OCI-LY1 (cell line): ENCODE measurements around the gene TUBGCP6.

ENCODE experiments used
- H2AFZ ChIP-seq: fragments of 200-600 bp; sonication (generic), shearing (Covaris generic); 2 replicates; pipeline ENCODE4 v1.6.0; 2014; ENCODE audit warnings: antibody characterized with exemption, mild to moderate bottlenecking, low read length
- H3F3A ChIP-seq: fragments of 200-600 bp; sonication (generic), shearing (Covaris generic); 2 replicates; pipeline ENCODE4 v1.6.0; 2014; ENCODE audit warnings: mild to moderate bottlenecking, antibody characterized with exemption, low read length, moderate library complexity; ENCODE audit not compliant: insufficient read depth
- H3K27ac ChIP-seq: fragments of 200-600 bp; sonication (generic); 2 replicates; pipeline ENCODE4 v1.5.1; 2014; ENCODE audit warnings: low read length, mixed run types, mild to moderate bottlenecking, low read depth; ENCODE audit not compliant: poor library complexity, severe bottlenecking
- H3K27me3 ChIP-seq: fragments of 200-600 bp; sonication (generic); 2 replicates; pipeline ENCODE4 v1.6.0; 2014; ENCODE audit warnings: antibody characterized with exemption, mild to moderate bottlenecking, low read length, moderate library complexity; ENCODE audit not compliant: insufficient read depth
- H3K36me3 ChIP-seq: fragments of 200-600 bp; sonication (generic); 2 replicates; pipeline ENCODE4 v1.6.1; 2014; ENCODE audit warnings: mild to moderate bottlenecking, antibody characterized with exemption, low read length, moderate library complexity, mixed read lengths; ENCODE audit not compliant: insufficient read depth
- H3K4me1 ChIP-seq: fragments of 200-600 bp; sonication (generic); 2 replicates; pipeline ENCODE4 v1.5.1; 2014; ENCODE audit warnings: mild to moderate bottlenecking, low read length, moderate library complexity; ENCODE audit not compliant: insufficient read depth, severe bottlenecking
- H3K4me2 ChIP-seq: fragments of 200-600 bp; sonication (generic), shearing (Covaris generic); 2 replicates; pipeline ENCODE4 v1.6.1; 2014; ENCODE audit warnings: low read length
- H3K4me3 ChIP-seq: fragments of 200-600 bp; sonication (generic); 2 replicates; pipeline ENCODE4 v1.5.1; 2014; ENCODE audit warnings: low read length, low read depth, mild to moderate bottlenecking, mixed read lengths; ENCODE audit not compliant: poor library complexity, severe bottlenecking
- H3K79me2 ChIP-seq: fragments of 200-600 bp; shearing (Covaris generic); 2 replicates; pipeline ENCODE4 v1.6.1; 2016; ENCODE audit warnings: mixed run types, low read length, mixed read lengths; ENCODE audit not compliant: insufficient read depth
- H3K9ac ChIP-seq: fragments of 200-600 bp; sonication (generic), shearing (Covaris generic); 2 replicates; pipeline ENCODE4 v1.6.1; 2014; ENCODE audit warnings: mild to moderate bottlenecking, low read length, mixed read lengths
- H3K9me2 ChIP-seq: fragments of 200-600 bp; sonication (generic), shearing (Covaris generic); 2 replicates; pipeline ENCODE4 v1.6.1; 2014; ENCODE audit warnings: low read depth, mild to moderate bottlenecking, low read length, mixed read lengths
- H3K9me3 ChIP-seq: fragments of 200-600 bp; shearing (Covaris generic); 2 replicates; pipeline ENCODE4 v1.6.1; 2014; ENCODE audit warnings: low read length, mixed read lengths
- H4K20me1 ChIP-seq: fragments of 200-600 bp; sonication (generic), shearing (Covaris generic); 2 replicates; pipeline ENCODE4 v1.6.0; 2016; ENCODE audit warnings: mild to moderate bottlenecking, low read length; ENCODE audit not compliant: insufficient read depth
- EZH2 ChIP-seq: fragments of 200-600 bp; sonication (generic), shearing (Covaris generic); IDR thresholded peaks from 2 replicates; pipeline ENCODE4 v1.8.0; 2017; ENCODE audit warnings: borderline replicate concordance, mixed run types, mild to moderate bottlenecking, antibody characterized with exemption, low read length, moderate library complexity, mixed read lengths
- TF ChIP-seq, protein P1 (sequence below): fragments of 200-600 bp; sonication (generic), shearing (Covaris generic); IDR thresholded peaks from 2 replicates; pipeline ENCODE4 v1.5.1; 2017; ENCODE audit warnings: mild to moderate bottlenecking, antibody characterized with exemption, low read length, moderate library complexity, mixed read lengths

The TUBGCP6 gene

DNA sequence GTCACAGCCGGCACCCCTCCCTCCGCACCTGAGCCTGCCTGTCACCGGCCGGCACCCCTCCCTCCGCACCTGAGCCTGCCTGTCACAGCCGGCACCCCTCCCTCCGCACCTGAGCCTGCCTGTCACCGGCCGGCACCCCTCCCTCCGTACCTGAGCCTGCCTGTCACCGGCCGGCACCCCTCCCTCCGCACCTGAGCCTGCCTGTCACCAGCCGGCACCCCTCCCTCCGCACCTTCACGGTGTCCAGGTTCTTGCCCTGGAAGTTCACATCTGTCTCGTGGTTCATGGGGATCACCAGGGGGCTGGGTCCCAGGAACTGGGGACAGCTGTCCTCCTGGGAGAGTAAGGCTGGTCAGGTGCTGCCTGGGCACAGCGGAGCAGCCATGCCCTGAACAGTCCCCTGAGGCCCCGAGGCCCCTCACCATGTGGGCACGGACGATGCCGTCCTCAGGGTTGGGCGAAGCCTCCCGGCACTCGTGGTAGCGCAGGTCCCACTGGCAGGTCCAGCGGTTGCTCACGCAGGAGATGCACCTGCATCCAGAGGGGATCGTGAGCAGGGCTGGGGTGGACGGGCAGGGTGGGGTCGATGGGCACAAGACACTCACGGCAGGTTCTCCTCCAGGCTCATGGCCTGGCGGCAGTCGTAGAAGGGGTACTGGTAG, 40.9 kb upstream of the TUBGCP6 start:
- Histone ChIP-seq H3K27ac (no peak overlapping the region), H3K9me2 (no peaks in the 10 kb centered on the region), H3K4me3 (no peak overlapping the region), H2AFZ (no peak overlapping the region), H3K79me2 (no peaks in the 10 kb centered on the region), H4K20me1 (no peaks in the 10 kb centered on the region), H3K4me2 (no peak overlapping the region), H3K36me3 (no peaks in the 10 kb centered on the region), H3K9me3 (no peaks in the 10 kb centered on the region), H3F3A (no peaks in the 10 kb centered on the region), H3K27me3 (peaks cover 20% of the 10 kb centered on the region), H3K9ac (no peak overlapping the region), H3K4me1 (no peaks in the 10 kb centered on the region)
- TF ChIP-seq EZH2: no peak
- TF ChIP-seq, protein P1, sequence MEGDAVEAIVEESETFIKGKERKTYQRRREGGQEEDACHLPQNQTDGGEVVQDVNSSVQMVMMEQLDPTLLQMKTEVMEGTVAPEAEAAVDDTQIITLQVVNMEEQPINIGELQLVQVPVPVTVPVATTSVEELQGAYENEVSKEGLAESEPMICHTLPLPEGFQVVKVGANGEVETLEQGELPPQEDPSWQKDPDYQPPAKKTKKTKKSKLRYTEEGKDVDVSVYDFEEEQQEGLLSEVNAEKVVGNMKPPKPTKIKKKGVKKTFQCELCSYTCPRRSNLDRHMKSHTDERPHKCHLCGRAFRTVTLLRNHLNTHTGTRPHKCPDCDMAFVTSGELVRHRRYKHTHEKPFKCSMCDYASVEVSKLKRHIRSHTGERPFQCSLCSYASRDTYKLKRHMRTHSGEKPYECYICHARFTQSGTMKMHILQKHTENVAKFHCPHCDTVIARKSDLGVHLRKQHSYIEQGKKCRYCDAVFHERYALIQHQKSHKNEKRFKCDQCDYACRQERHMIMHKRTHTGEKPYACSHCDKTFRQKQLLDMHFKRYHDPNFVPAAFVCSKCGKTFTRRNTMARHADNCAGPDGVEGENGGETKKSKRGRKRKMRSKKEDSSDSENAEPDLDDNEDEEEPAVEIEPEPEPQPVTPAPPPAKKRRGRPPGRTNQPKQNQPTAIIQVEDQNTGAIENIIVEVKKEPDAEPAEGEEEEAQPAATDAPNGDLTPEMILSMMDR: no peak

DNA sequence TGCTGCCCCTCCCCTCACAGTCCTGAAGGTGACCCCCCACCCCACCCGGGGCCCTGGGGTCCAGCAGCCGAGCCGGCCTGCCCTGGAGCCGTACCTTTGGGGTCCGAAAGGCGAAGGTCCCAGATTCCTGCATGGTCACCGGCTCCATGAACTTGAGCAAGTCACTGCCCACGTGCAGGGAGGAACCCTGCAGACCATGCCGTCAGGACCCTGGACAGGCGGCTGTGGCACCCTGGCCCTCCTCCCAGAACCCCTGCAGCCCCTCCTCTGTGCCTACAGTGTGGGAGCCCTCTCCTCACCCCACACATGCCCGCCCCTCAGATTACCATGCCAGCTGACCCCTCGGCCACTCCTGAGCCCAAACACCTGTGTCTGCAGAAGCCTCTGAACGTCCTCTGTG, 39.7 kb upstream of the TUBGCP6 start:
- Histone ChIP-seq H3K79me2 (no peaks in the 10 kb centered on the region), H3K27ac (no peak overlapping the region), H3F3A (no peaks in the 10 kb centered on the region), H3K36me3 (no peaks in the 10 kb centered on the region), H4K20me1 (no peaks in the 10 kb centered on the region), H3K4me2 (no peak overlapping the region), H3K9me2 (no peaks in the 10 kb centered on the region), H3K27me3 (peaks cover 17% of the 10 kb centered on the region), H2AFZ (no peak overlapping the region), H3K4me3 (no peak overlapping the region), H3K9me3 (no peaks in the 10 kb centered on the region), H3K9ac (no peak overlapping the region), H3K4me1 (no peaks in the 10 kb centered on the region)
- TF ChIP-seq EZH2: no peak
- TF ChIP-seq, protein P1: no peak

- no peaks in the 10 kb centered on the region for H3K9me3 ChIP-seq
- no peaks in the 10 kb centered on the region for H4K20me1 ChIP-seq
- H3K27ac ChIP-seq: no peak overlapping the region
- no peak overlapping the region for H3K4me2 ChIP-seq
- no peaks in the 10 kb centered on the region for H3F3A ChIP-seq
- H3K9ac ChIP-seq: no peak overlapping the region
- H2AFZ ChIP-seq: no peak overlapping the region
- H3K27me3 ChIP-seq: peaks cover 17% of the 10 kb centered on the region
- H3K4me3 ChIP-seq: no peak overlapping the region
- no peaks in the 10 kb centered on the region for H3K79me2 ChIP-seq
- H3K4me1 ChIP-seq: no peaks in the 10 kb centered on the region
- TF ChIP-seq EZH2: no peak
- TF ChIP-seq, protein P1: no peak
- no peaks in the 10 kb centered on the region for H3K36me3 ChIP-seq
- H3K9me2 ChIP-seq: no peaks in the 10 kb centered on the region
Measured at GRCh38 chr22:50283821-50284220, 39.0 kb upstream of the TUBGCP6 start.
